22Rv1 (cell line): ENCODE data around the gene GRM1.

Experiments
- CTCF ChIP-seq: fragments of 450-650 bp; IDR thresholded peaks from 2 replicates; pipeline ENCODE4 v1.5.1; 2017; ENCODE audit warnings: mild to moderate bottlenecking
- ZFX ChIP-seq: fragments of 450-650 bp; IDR thresholded peaks from 2 replicates; pipeline ENCODE4 v1.6.1; 2017; ENCODE audit warnings: antibody characterized with exemption, borderline replicate concordance

- TF ChIP-seq CTCF (no peak), ZFX (no peak)
Observed at GRCh38 chr6:146358431-146359046, 329.7 kb downstream of the GRM1 start.
